ENCODE results near the gene TLR3. TPM values are rescaled to one million over a fixed set of nuclear protein-coding genes. Genes with fewer than 3 reads are reported as not detected.

TLR3 gene
- total RNA-seq, 1 donor from 2014 or later = 1.9 TPM

- no peak overlapping the region for H2AFZ ChIP-seq (ENCODE audit: low read depth, low read length)
- no peak for TF ChIP-seq CTCF (IDR thresholded peaks at IDR 0.05; ENCODE audit: insufficient read depth, low read depth, low read length)
- TF ChIP-seq EZH2 (IDR thresholded peaks at IDR 0.05; ENCODE audit: insufficient read depth, low read length) = no peak
- DNase-seq (ENCODE audit: low read depth) = no peak
- no peaks in the 10 kb centered on the region for H3K4me1 ChIP-seq (ENCODE audit: insufficient read depth, low read length)
- H3K36me3 ChIP-seq (ENCODE audit: insufficient read depth, low read length) = no peaks in the 10 kb centered on the region
- peaks cover 7% of the 10 kb centered on the region for H3K27me3 Mint-ChIP-seq (ENCODE audit: low read depth, unreplicated experiment)
- no peaks in the 10 kb centered on the region for H3K36me3 Mint-ChIP-seq (ENCODE audit: low read depth, unreplicated experiment)
- H3K9me3 ChIP-seq (ENCODE audit: insufficient read depth, low read depth, low read length) = no peaks in the 10 kb centered on the region
- no peaks in the 10 kb centered on the region for H4K20me1 ChIP-seq (ENCODE audit: insufficient read depth, low read length)
- FAIRE-seq = no peak
- H3K27ac Mint-ChIP-seq (ENCODE audit: unreplicated experiment) = no peak overlapping the region
- H3K4me3 ChIP-seq (ENCODE audit: insufficient read depth, low read depth, low read length) = no peak overlapping the region
- H3K79me2 ChIP-seq (ENCODE audit: insufficient read depth, low read length) = no peaks in the 10 kb centered on the region
- no peaks in the 10 kb centered on the region for H3K27me3 ChIP-seq (ENCODE audit: insufficient read depth, low read length)
- H3K27ac ChIP-seq (ENCODE audit: low read depth, low read length) = no peak overlapping the region
- no peak overlapping the region for H3K4me3 Mint-ChIP-seq (ENCODE audit: unreplicated experiment)
- H3K4me2 ChIP-seq (ENCODE audit: low read length) = no peak overlapping the region
- H3K9ac ChIP-seq (ENCODE audit: low read length) = no peak overlapping the region
- no peaks in the 10 kb centered on the region for H3K9me3 Mint-ChIP-seq (ENCODE audit: unreplicated experiment)
- H3K4me1 Mint-ChIP-seq (ENCODE audit: low read depth, unreplicated experiment) = peaks cover 17% of the 10 kb centered on the region
Observed at GRCh38 chr4:186131935-186132334, 63.0 kb downstream of the TLR3 start.

- peak overlapping the region; percentile 7 for H2AFZ ChIP-seq (ENCODE audit: low read depth, low read length)
- no peak overlapping the region for H3K4me3 Mint-ChIP-seq (ENCODE audit: unreplicated experiment)
- peak; percentile 54 for DNase-seq (ENCODE audit: low read depth)
Observed at GRCh38 chr4:186132577-186133242, 63.8 kb downstream of the TLR3 start.

More at GRCh38 chr4:186132577-186133242, 63.8 kb downstream of the TLR3 start:
- no peak for FAIRE-seq
- H3K9ac ChIP-seq (ENCODE audit: low read length) = no peak overlapping the region
- H3K36me3 ChIP-seq (ENCODE audit: insufficient read depth, low read length) = no peaks in the 10 kb centered on the region
- H3K27ac Mint-ChIP-seq (ENCODE audit: unreplicated experiment) = no peak overlapping the region
- H3K9me3 Mint-ChIP-seq (ENCODE audit: unreplicated experiment) = no peaks in the 10 kb centered on the region
- no peaks in the 10 kb centered on the region for H4K20me1 ChIP-seq (ENCODE audit: insufficient read depth, low read length)
- no peaks in the 10 kb centered on the region for H3K9me3 ChIP-seq (ENCODE audit: insufficient read depth, low read depth, low read length)
- no peak overlapping the region for H3K27ac ChIP-seq (ENCODE audit: low read depth, low read length)
- TF ChIP-seq EZH2 (IDR thresholded peaks at IDR 0.05; ENCODE audit: insufficient read depth, low read length) (no peak), CTCF (IDR thresholded peaks at IDR 0.05; ENCODE audit: insufficient read depth, low read depth, low read length) (no peak)
- H3K27me3 Mint-ChIP-seq (ENCODE audit: low read depth, unreplicated experiment) = peaks cover 6% of the 10 kb centered on the region
- H3K36me3 Mint-ChIP-seq (ENCODE audit: low read depth, unreplicated experiment) = no peaks in the 10 kb centered on the region
- peak overlapping the region; percentile 63 for H3K4me2 ChIP-seq (ENCODE audit: low read length)
- H3K27me3 ChIP-seq (ENCODE audit: insufficient read depth, low read length) = no peaks in the 10 kb centered on the region
- H3K4me1 Mint-ChIP-seq (ENCODE audit: low read depth, unreplicated experiment) = peaks cover 17% of the 10 kb centered on the region
- H3K4me1 ChIP-seq (ENCODE audit: insufficient read depth, low read length) = no peaks in the 10 kb centered on the region
- H3K79me2 ChIP-seq (ENCODE audit: insufficient read depth, low read length) = no peaks in the 10 kb centered on the region
- H3K4me3 ChIP-seq (ENCODE audit: insufficient read depth, low read depth, low read length) = no peak overlapping the region
